IMR-90 (cell line): Measurements from ENCODE around the gene KIF1B. TPM values are rescaled to one million over a fixed set of nuclear protein-coding genes. Genes with fewer than 3 reads are reported as not detected.
A peak's percentile ranks its signal among the peaks of the same experiment; 100 is the strongest.

ENCODE experiments used
- ATAC-seq: fragments of 200-7000 bp; cut with Tn5 transposase; 2 replicates; pipeline ENCODE4 v1.9.1; 2020; ENCODE audit warnings: low read depth, mild to moderate bottlenecking, moderate library complexity
- BruUV-seq: library from RNA; stranded (reverse); fragments of 400-500 nt; replicated peaks from 2 replicates; lab custom pipeline; 2021; lab: Mats Ljungman, UMichigan
- CTCF ChIA-PET: fragments of 300-600 bp; formaldehyde crosslinking; extraction: SDS; loops from one replicate; lab custom pipeline; 2021; ENCODE audit warnings: antibody characterized with exemption; lab: Yijun Ruan, JAX
- POLR2A ChIA-PET: fragments of 300-600 bp; sonication (Branson Sonifier 250); formaldehyde crosslinking; loops from one replicate; lab custom pipeline; 2022; ENCODE audit warnings: antibody characterized with exemption; ENCODE audit not compliant: unreplicated experiment; lab: Charles Lee
- DNase-seq: peaks from one replicate; pipeline ENCODE4 v3.0.0; 2013
- H2AFZ ChIP-seq: replicated peaks from 2 replicates; pipeline ENCODE3; 2013; ENCODE audit warnings: low read length, mild to moderate bottlenecking; ENCODE audit not compliant: poor library complexity
- H2AK5ac ChIP-seq: 2 replicates; pipeline ENCODE4 v1.6.1; 2013; ENCODE audit warnings: low read depth, low read length, inconsistent platforms
- H2AK9ac ChIP-seq: replicated peaks from 2 replicates; pipeline ENCODE3; 2013; ENCODE audit warnings: mild to moderate bottlenecking, low read depth, low read length, moderate library complexity; ENCODE audit not compliant: poor library complexity
- H2BK120ac ChIP-seq: 2 replicates; pipeline ENCODE4 v1.6.1; 2013; ENCODE audit warnings: low read depth, low read length, inconsistent platforms
- H2BK15ac ChIP-seq: 3 replicates; pipeline ENCODE4 v1.6.1; 2013; ENCODE audit warnings: low read depth, low read length, inconsistent platforms
- H2BK20ac ChIP-seq: 2 replicates; pipeline ENCODE4 v1.6.1; 2013; ENCODE audit warnings: low read depth, mild to moderate bottlenecking, inconsistent platforms, low read length, moderate library complexity
- H2BK5ac ChIP-seq: 2 replicates; pipeline ENCODE4 v1.6.1; 2013; ENCODE audit warnings: mild to moderate bottlenecking, low read depth, low read length, inconsistent platforms; ENCODE audit not compliant: poor library complexity, severe bottlenecking
- H3K14ac ChIP-seq: replicated peaks from 2 replicates; pipeline ENCODE4 v1.6.1; 2013; ENCODE audit warnings: low read depth, low read length, inconsistent platforms
- H3K18ac ChIP-seq: 2 replicates; pipeline ENCODE4 v1.6.1; 2013; ENCODE audit warnings: low read depth, low read length, control low read depth
- H3K23ac ChIP-seq: 2 replicates; pipeline ENCODE4 v1.6.1; 2013; ENCODE audit warnings: low read depth, low read length, inconsistent platforms
- H3K27ac ChIP-seq: 2 replicates; pipeline ENCODE4 v1.5.1; 2013; ENCODE audit warnings: mild to moderate bottlenecking, control low read depth, low read length; ENCODE audit not compliant: insufficient read depth
- H3K27me3 ChIP-seq: 2 replicates; pipeline ENCODE4 v1.6.1; 2013; ENCODE audit warnings: low read length; ENCODE audit not compliant: control insufficient read depth, insufficient read depth
- H3K36me3 ChIP-seq: 2 replicates; pipeline ENCODE4 v1.6.1; 2013; ENCODE audit warnings: low read length, mixed read lengths; ENCODE audit not compliant: control insufficient read depth, insufficient read depth
- H3K4ac ChIP-seq: 2 replicates; pipeline ENCODE4 v1.6.1; 2013; ENCODE audit warnings: low read depth, low read length, inconsistent platforms
- H3K4me1 ChIP-seq: 2 replicates; pipeline ENCODE4 v1.6.1; 2013; ENCODE audit warnings: low read length, mixed read lengths; ENCODE audit not compliant: control insufficient read depth, insufficient read depth
- H3K4me2 ChIP-seq: 2 replicates; pipeline ENCODE4 v1.6.1; 2013; ENCODE audit warnings: low read depth, mild to moderate bottlenecking, control low read depth, low read length, moderate library complexity
- H3K4me3 ChIP-seq: 2 replicates; pipeline ENCODE4 v1.5.1; 2013; ENCODE audit warnings: low read depth, mild to moderate bottlenecking, control low read depth, low read length, moderate library complexity; ENCODE audit not compliant: insufficient read depth
- H3K56ac ChIP-seq: 2 replicates; pipeline ENCODE4 v1.6.1; 2013; ENCODE audit warnings: low read length, inconsistent platforms; ENCODE audit not compliant: insufficient read depth; ENCODE audit errors: extremely low read depth
- H3K79me1 ChIP-seq, 2 experiments: 2 replicates each; pipeline ENCODE4 v1.6.1; 2013; ENCODE audit warnings: low read length in 2 of 2, inconsistent platforms in 1 of 2, low read depth in 1 of 2
- H3K9ac ChIP-seq: 2 replicates; pipeline ENCODE4 v1.6.1; 2013; ENCODE audit warnings: low read depth, low read length, control low read depth
- H3K9me1 ChIP-seq: 2 replicates; pipeline ENCODE4 v1.6.1; 2013; ENCODE audit warnings: low read length, inconsistent platforms; ENCODE audit not compliant: insufficient read depth
- H3K9me3 ChIP-seq: 2 replicates; pipeline ENCODE4 v1.6.1; 2013; ENCODE audit warnings: low read length; ENCODE audit not compliant: control insufficient read depth, insufficient read depth
- H4K20me1 ChIP-seq: 2 replicates; pipeline ENCODE4 v1.6.1; 2013; ENCODE audit warnings: low read length, inconsistent platforms; ENCODE audit not compliant: insufficient read depth
- H4K5ac ChIP-seq: 2 replicates; pipeline ENCODE4 v1.6.1; 2013; ENCODE audit warnings: mild to moderate bottlenecking, low read depth, low read length, control low read depth
- H4K8ac ChIP-seq, 2 experiments: 2 replicates each; pipeline ENCODE4 v1.6.1; 2013; ENCODE audit warnings: low read depth in 2 of 2, low read length in 2 of 2, control low read depth in 1 of 2, inconsistent platforms in 1 of 2
- H4K91ac ChIP-seq: 2 replicates; pipeline ENCODE4 v1.6.1; 2013; ENCODE audit warnings: low read depth, low read length, inconsistent platforms; ENCODE audit not compliant: insufficient read depth
- BHLHE40 ChIP-seq: fragments of 150-350 bp; IDR thresholded peaks from 2 replicates; pipeline ENCODE4 v1.6.1; 2016; ENCODE audit warnings: mild to moderate bottlenecking, low read depth, low read length
- CEBPB ChIP-seq: IDR thresholded peaks from 2 replicates; pipeline ENCODE4 v1.6.1; 2012; ENCODE audit warnings: low read depth, low read length, improper control_type of control experiment
- CHD1 ChIP-seq: IDR thresholded peaks from 2 replicates; pipeline ENCODE4 v1.6.1; 2012; ENCODE audit warnings: low read depth, low read length, improper control_type of control experiment
- ELK1 ChIP-seq: fragments of 150-350 bp; IDR thresholded peaks from 2 replicates; pipeline ENCODE4 v1.6.1; 2016; ENCODE audit warnings: low read depth, mild to moderate bottlenecking, low read length, moderate library complexity, borderline replicate concordance
- FOS ChIP-seq: fragments of 150-350 bp; IDR thresholded peaks from 2 replicates; pipeline ENCODE4 v1.6.1; 2016; ENCODE audit warnings: low read depth, low read length
- MAFK ChIP-seq: IDR thresholded peaks from 2 replicates; pipeline ENCODE4 v1.6.1; 2012; ENCODE audit warnings: low read depth, low read length, improper control_type of control experiment
- MAZ ChIP-seq: IDR thresholded peaks from 2 replicates; pipeline ENCODE4 v1.6.1; 2012; ENCODE audit warnings: low read depth, mild to moderate bottlenecking, low read length, improper control_type of control experiment, moderate library complexity, borderline replicate concordance
- MXI1 ChIP-seq: IDR thresholded peaks from 2 replicates; pipeline ENCODE4 v1.6.1; 2012; ENCODE audit warnings: low read depth, mild to moderate bottlenecking, low read length, moderate library complexity, borderline replicate concordance
- NFE2L2 ChIP-seq: fragments of 150-350 bp; IDR thresholded peaks from 2 replicates; pipeline ENCODE4 v1.6.1; 2016; ENCODE audit warnings: low read depth, mild to moderate bottlenecking, low read length
- RAD21 ChIP-seq: IDR thresholded peaks from 2 replicates; pipeline ENCODE4 v1.6.1; 2012; ENCODE audit warnings: low read length, improper control_type of control experiment
- RCOR1 ChIP-seq: IDR thresholded peaks from 2 replicates; pipeline ENCODE4 v1.6.1; 2012; ENCODE audit warnings: mild to moderate bottlenecking, low read length, improper control_type of control experiment; ENCODE audit not compliant: insufficient replicate concordance
- RFX5 ChIP-seq: IDR thresholded peaks from 2 replicates; pipeline ENCODE4 v1.8.0; 2012; ENCODE audit warnings: low read depth, mild to moderate bottlenecking, low read length, moderate library complexity
- SMC3 ChIP-seq: fragments of 150-350 bp; IDR thresholded peaks from 2 replicates; pipeline ENCODE4 v1.6.1; 2016; ENCODE audit warnings: low read depth, mild to moderate bottlenecking, antibody characterized with exemption, low read length, moderate library complexity
- USF2 ChIP-seq: fragments of 150-350 bp; IDR thresholded peaks from 2 replicates; pipeline ENCODE4 v1.6.1; 2017; ENCODE audit warnings: mild to moderate bottlenecking, antibody characterized with exemption, low read length, low read depth
- WGBS, 2 experiments: methylation state at CpG; one replicate each; pipeline versions ENCODE4 v1.1.5 to v1.1.7; 2013; ENCODE audit warnings: missing lambda C conversion rate in 2 of 2; ENCODE audit not compliant: insufficient read length in 1 of 2; ENCODE audit errors: extremely low coverage in 2 of 2; 5-methylcytosine and 5-hydroxymethylcytosine counted together
- dilution Hi-C: fragments of 300-500 bp; cut with HindIII; formaldehyde crosslinking; loops from one replicate; pipeline ENCODE4 v1.14.3; 2018; ENCODE audit warnings: low sequenced_read_pairs; ENCODE audit not compliant: unreplicated experiment
- in situ Hi-C: fragments of 300-500 bp; cut with MboI; formaldehyde crosslinking; loops from 3 replicates; pipeline ENCODE4 v1.14.3; 2019; ENCODE audit warnings: low sequenced_read_pairs, inconsistent platforms, mixed read lengths
- intact Hi-C: fragments of 100-400 bp; cut with micrococcal nuclease; formaldehyde crosslinking; loops from 2 replicates; pipeline ENCODE4 v1.10.0; 2022
- polyA plus RNA-seq, 3 experiments: library from polyadenylated mRNA; depleted of rRNA; stranded (reverse); fragments of >200 nt; gene quantifications; 2 replicates each; pipeline ENCODE4 v1.2.3, GENCODE V29; 2012; ENCODE audit warnings: low replicate concordance in 1 of 3
- total RNA-seq: library from RNA; depleted of rRNA; stranded (reverse); fragments of >200 nt; gene quantifications from 2 replicates; pipeline ENCODE4 v1.2.3, GENCODE V29; 2012

KIF1B gene
- total and polyA plus RNA-seq, 2 of the 4 experiments (the other 2 are of a cell fraction) = 13.0 to 21.1 TPM

GRCh38 chr1:10398734-10399443, 188.5 kb downstream of the KIF1B start, which contains the start of gene PGD:
Gene PGD (plus strand): TSS chr1:10399064. CDS start chr1:10399118, 54 bp downstream.
- H4K91ac ChIP-seq = peak within 1 kb of the TSS; percentile 46
- H3K9me1 ChIP-seq = peaks cover 4% of the 10 kb centered on the region; the same call in 1 of the 2 replicates
- H3K23ac ChIP-seq = peak within 1 kb of the TSS; percentile 79
- peaks cover 9 to 22% of the 10 kb centered on the region in 2 experiments for H3K79me1 ChIP-seq
- CTCF ChIA-PET = interaction anchor here (0.5 to 0.9 kb wide), 3 partner anchors 21 to 108 kb away, joined by 3 to 4 read pairs (median 3); no protein-coding TSS in a partner anchor
- H3K14ac ChIP-seq = peak within 1 kb of the TSS; percentile 74
- DNase-seq (peak; percentile 98), ATAC-seq (peak; percentile 95)
- peak within 1 kb of the TSS; percentile 76 for H3K4me3 ChIP-seq
- no peak within 1 kb of the TSS for H4K5ac ChIP-seq
- peak within 1 kb of the TSS; percentile 98 for H2AFZ ChIP-seq
- H3K56ac ChIP-seq = peak within 1 kb of the TSS; percentile 45
- H2AK5ac ChIP-seq = peak within 1 kb of the TSS; percentile 60; the same call in 1 of the 2 replicates
- peak within 1 kb of the TSS; percentile 91 for H3K9ac ChIP-seq
- no TSS peak for BruUV-seq
- H3K4ac ChIP-seq = peak within 1 kb of the TSS; percentile 67
- peaks cover 7% of the 10 kb centered on the region for H3K36me3 ChIP-seq
- peaks cover 26% of the 10 kb centered on the region; the same call in 1 of the 2 replicates for H4K20me1 ChIP-seq
- dilution Hi-C loops (no loop called here), in situ Hi-C loops (no loop called here), intact Hi-C loops (loop anchor here (1.0 kb wide), 2 partner anchors 11 to 22 kb away; no protein-coding TSS in a partner anchor)
- H3K27me3 ChIP-seq = no peaks in the 10 kb centered on the region
- H4K8ac ChIP-seq = peak within 1 kb of the TSS in 1 of 2 experiments; percentile 53; a peak in 1 of 4 replicates
- no peaks in the 10 kb centered on the region for H3K9me3 ChIP-seq
- POLR2A ChIA-PET = interaction anchor here (0.7 to 2.9 kb wide), 2 partner anchors 11 to 21 kb away, joined by 3 to 22 read pairs; no protein-coding TSS in a partner anchor
- H2BK15ac ChIP-seq = peak within 1 kb of the TSS; percentile 7; the same call in 1 of the 3 replicates
- H2AK9ac ChIP-seq = peak within 1 kb of the TSS; percentile 99
- peak within 1 kb of the TSS; percentile 13 for H3K18ac ChIP-seq
- peak within 1 kb of the TSS; percentile 97 for H3K4me2 ChIP-seq
- H3K27ac ChIP-seq = peak within 1 kb of the TSS; percentile 85
- 1% methylated on average over 62 of the region's 76 CpGs; no CpG with 5 or more reads in 1 of the 2 experiments for WGBS, 2 experiments
- H3K4me1 ChIP-seq = peaks cover 6% of the 10 kb centered on the region
- H2BK5ac ChIP-seq = peak within 1 kb of the TSS; percentile 77
- no peak within 1 kb of the TSS for H2BK20ac ChIP-seq
- H2BK120ac ChIP-seq = 0 out of 2 replicates have a peak within 1 kb of the TSS, but pooled peaks have one; percentile 16
- peak; percentile 52 for TF ChIP-seq USF2
- no peak for TF ChIP-seq SMC3
- no peak for TF ChIP-seq CHD1
- no peak for TF ChIP-seq ELK1
- TF ChIP-seq BHLHE40 = peak; percentile 78
- TF ChIP-seq FOS = peak; percentile 71; the same call in 1 of the 2 replicates
- no peak for TF ChIP-seq RAD21
- no peak for TF ChIP-seq CEBPB
- TF ChIP-seq MAFK = no peak
- peak; percentile 62 for TF ChIP-seq NFE2L2
- peak; percentile 91 for TF ChIP-seq MAZ
- TF ChIP-seq MXI1 = peak; percentile 91
- no peak for TF ChIP-seq RCOR1
- no peak for TF ChIP-seq RFX5
